GM12864 (cell line): ENCODE measurements around the gene OAS1.

ENCODE experiments used
- DNase-seq: peaks from one replicate; pipeline ENCODE4 v3.0.0-alpha.2; 2011; ENCODE audit warnings: low read depth
- H3K4me3 ChIP-seq: 2 replicates; pipeline ENCODE4 v1.5.1; 2011; ENCODE audit warnings: mild to moderate bottlenecking, low read depth, low read length, control low read depth
- CTCF ChIP-seq: IDR thresholded peaks from 2 replicates; pipeline ENCODE4 v1.5.1; 2011; ENCODE audit warnings: low read depth, mild to moderate bottlenecking, moderate library complexity, low read length, control low read depth, inconsistent platforms; ENCODE audit errors: missing control alignments

The OAS1 gene

GRCh38 chr12:112869778-112870177 is 37.0 kb upstream of the OAS1 start:
- no peak for TF ChIP-seq CTCF
- no peak overlapping the region for H3K4me3 ChIP-seq
- no peak for DNase-seq

- DNase-seq, result no peak
- no peak overlapping the region for H3K4me3 ChIP-seq
- no peak for TF ChIP-seq CTCF
Measured at GRCh38 chr12:112870267-112870980, 36.3 kb upstream of the OAS1 start.

- TF ChIP-seq CTCF, result no peak
- no peak overlapping the region for H3K4me3 ChIP-seq
- no peak for DNase-seq
Measured at GRCh38 chr12:112875608-112876007, 31.2 kb upstream of the OAS1 start.

- H3K4me3 ChIP-seq, result no peak overlapping the region
- TF ChIP-seq CTCF, result no peak
- DNase-seq, result no peak
Measured at GRCh38 chr12:112876506-112876905, 30.3 kb upstream of the OAS1 start.

- DNase-seq, result no peak
- H3K4me3 ChIP-seq, result no peak overlapping the region
- no peak for TF ChIP-seq CTCF
Measured at GRCh38 chr12:112877006-112877405, 29.8 kb upstream of the OAS1 start.

GRCh38 chr12:112878488-112878887 is 28.3 kb upstream of the OAS1 start:
- no peak for DNase-seq
- TF ChIP-seq CTCF, result no peak
- H3K4me3 ChIP-seq, result no peak overlapping the region

GRCh38 chr12:112879191-112879705 is 27.5 kb upstream of the OAS1 start:
- DNase-seq, result no peak
- no peak for TF ChIP-seq CTCF

More at GRCh38 chr12:112879191-112879705, 27.5 kb upstream of the OAS1 start:
- H3K4me3 ChIP-seq, result no peak overlapping the region
